HEK293 (cell line): ENCODE measurements around the gene SLC8A2.

Experiments
- GLI2 ChIP-seq: fragments of 450-650 bp; formaldehyde crosslinking; IDR thresholded peaks from 2 replicates; pipeline ENCODE4; 2017; ENCODE audit warnings: missing biosample characterization, missing genetic modification characterization, low read depth, borderline replicate concordance
- ZNF138 ChIP-seq: fragments of 450-650 bp; formaldehyde crosslinking; IDR thresholded peaks from 2 replicates; pipeline ENCODE4 v1.5.1; 2016; ENCODE audit warnings: missing biosample characterization, missing genetic modification characterization, borderline replicate concordance
- ZNF292 ChIP-seq: fragments of 450-650 bp; formaldehyde crosslinking; IDR thresholded peaks from 2 replicates; pipeline ENCODE4 v1.5.1; 2016; ENCODE audit warnings: low read depth, missing biosample characterization, missing genetic modification characterization, borderline replicate concordance
- ZNF394 ChIP-seq: fragments of 450-650 bp; formaldehyde crosslinking; IDR thresholded peaks from 2 replicates; pipeline ENCODE4 v1.5.1; 2016; ENCODE audit warnings: missing biosample characterization, missing genetic modification characterization, mild to moderate bottlenecking, moderate library complexity, borderline replicate concordance
- ZNF670 ChIP-seq: fragments of 450-650 bp; formaldehyde crosslinking; IDR thresholded peaks from 2 replicates; pipeline ENCODE4 v1.5.1; 2016; ENCODE audit warnings: missing biosample characterization, missing genetic modification characterization, low read depth
- ZNF830 ChIP-seq: fragments of 450-650 bp; IDR thresholded peaks from 2 replicates; pipeline ENCODE4 v1.5.0; 2018; ENCODE audit warnings: missing biosample characterization, missing genetic modification characterization, low read depth, mild to moderate bottlenecking, moderate library complexity
- TF ChIP-seq, protein P1 (sequence below): fragments of 450-650 bp; formaldehyde crosslinking; IDR thresholded peaks from 2 replicates; pipeline ENCODE4 v1.5.1; 2016; ENCODE audit warnings: missing biosample characterization, missing genetic modification characterization
- TF ChIP-seq, protein P2 (sequence below): fragments of 450-650 bp; formaldehyde crosslinking; IDR thresholded peaks from 2 replicates; pipeline ENCODE4 v1.5.1; 2016; ENCODE audit warnings: missing biosample characterization, missing genetic modification characterization
- TF ChIP-seq, protein P3 (sequence below): fragments of 450-650 bp; IDR thresholded peaks from 2 replicates; pipeline ENCODE4 v1.5.1; 2018; ENCODE audit warnings: missing biosample characterization, missing genetic modification characterization

DNA sequence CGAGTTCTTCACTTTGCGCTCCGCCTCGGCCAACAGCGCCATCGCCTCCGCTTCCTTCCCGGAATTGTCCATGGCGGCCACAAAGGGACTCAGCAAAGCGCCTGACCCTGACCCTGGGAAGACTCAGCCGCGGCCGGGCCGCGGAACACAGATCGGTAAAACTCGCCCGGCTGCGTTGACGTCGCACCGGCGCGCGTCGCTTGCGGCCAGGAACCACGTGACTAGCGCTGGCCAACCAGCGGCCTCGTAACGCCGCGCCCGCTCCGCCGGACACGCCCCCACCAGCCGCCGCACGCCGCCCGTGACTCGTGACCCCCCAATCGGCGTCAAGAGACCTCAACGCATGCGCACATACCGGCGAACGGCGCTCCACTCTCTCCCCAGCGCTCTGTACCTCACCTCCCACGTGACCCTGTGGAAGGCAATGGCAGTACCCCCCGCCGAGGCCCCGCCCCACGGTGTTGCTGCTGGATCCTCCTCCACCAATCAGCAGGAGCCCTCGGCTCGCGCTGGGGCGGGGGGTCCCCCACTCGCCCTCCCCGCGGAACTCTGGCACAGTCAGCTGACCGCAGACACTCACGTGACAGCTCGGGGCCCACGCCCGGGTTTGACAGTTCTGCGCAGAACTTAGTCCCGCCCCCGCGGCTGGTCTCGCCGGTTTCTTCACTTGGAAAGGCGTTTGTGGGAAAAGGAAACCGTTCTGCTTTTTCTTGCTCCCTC is 43.3 kb upstream of the SLC8A2 start, which contains the start of gene NAPA:
- TF ChIP-seq, protein P1, sequence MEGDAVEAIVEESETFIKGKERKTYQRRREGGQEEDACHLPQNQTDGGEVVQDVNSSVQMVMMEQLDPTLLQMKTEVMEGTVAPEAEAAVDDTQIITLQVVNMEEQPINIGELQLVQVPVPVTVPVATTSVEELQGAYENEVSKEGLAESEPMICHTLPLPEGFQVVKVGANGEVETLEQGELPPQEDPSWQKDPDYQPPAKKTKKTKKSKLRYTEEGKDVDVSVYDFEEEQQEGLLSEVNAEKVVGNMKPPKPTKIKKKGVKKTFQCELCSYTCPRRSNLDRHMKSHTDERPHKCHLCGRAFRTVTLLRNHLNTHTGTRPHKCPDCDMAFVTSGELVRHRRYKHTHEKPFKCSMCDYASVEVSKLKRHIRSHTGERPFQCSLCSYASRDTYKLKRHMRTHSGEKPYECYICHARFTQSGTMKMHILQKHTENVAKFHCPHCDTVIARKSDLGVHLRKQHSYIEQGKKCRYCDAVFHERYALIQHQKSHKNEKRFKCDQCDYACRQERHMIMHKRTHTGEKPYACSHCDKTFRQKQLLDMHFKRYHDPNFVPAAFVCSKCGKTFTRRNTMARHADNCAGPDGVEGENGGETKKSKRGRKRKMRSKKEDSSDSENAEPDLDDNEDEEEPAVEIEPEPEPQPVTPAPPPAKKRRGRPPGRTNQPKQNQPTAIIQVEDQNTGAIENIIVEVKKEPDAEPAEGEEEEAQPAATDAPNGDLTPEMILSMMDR (tag by site-specific recombination), result no peak
- TF ChIP-seq ZNF138 (no peak), ZNF394 (tag by site-specific recombination) (no peak), ZNF670 (tag by site-specific recombination) (no peak), ZNF292 (tag by site-specific recombination) (no peak), ZNF830 (tag by site-specific recombination) (no peak), GLI2 (tag by site-specific recombination) (no peak)
- TF ChIP-seq, protein P2, sequence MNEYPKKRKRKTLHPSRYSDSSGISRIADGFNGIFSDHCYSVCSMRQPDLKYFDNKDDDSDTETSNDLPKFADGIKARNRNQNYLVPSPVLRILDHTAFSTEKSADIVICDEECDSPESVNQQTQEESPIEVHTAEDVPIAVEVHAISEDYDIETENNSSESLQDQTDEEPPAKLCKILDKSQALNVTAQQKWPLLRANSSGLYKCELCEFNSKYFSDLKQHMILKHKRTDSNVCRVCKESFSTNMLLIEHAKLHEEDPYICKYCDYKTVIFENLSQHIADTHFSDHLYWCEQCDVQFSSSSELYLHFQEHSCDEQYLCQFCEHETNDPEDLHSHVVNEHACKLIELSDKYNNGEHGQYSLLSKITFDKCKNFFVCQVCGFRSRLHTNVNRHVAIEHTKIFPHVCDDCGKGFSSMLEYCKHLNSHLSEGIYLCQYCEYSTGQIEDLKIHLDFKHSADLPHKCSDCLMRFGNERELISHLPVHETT (tag by site-specific recombination), result no peak
- TF ChIP-seq, protein P3, sequence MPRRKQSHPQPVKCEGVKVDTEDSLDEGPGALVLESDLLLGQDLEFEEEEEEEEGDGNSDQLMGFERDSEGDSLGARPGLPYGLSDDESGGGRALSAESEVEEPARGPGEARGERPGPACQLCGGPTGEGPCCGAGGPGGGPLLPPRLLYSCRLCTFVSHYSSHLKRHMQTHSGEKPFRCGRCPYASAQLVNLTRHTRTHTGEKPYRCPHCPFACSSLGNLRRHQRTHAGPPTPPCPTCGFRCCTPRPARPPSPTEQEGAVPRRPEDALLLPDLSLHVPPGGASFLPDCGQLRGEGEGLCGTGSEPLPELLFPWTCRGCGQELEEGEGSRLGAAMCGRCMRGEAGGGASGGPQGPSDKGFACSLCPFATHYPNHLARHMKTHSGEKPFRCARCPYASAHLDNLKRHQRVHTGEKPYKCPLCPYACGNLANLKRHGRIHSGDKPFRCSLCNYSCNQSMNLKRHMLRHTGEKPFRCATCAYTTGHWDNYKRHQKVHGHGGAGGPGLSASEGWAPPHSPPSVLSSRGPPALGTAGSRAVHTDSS, result no peak
